A673 (cell line): ENCODE measurements around the gene EIF3F.

Source experiments
- EZH2 ChIP-seq: fragments of 200-600 bp; sonication (generic); IDR thresholded peaks from 2 replicates; pipeline ENCODE4 v1.6.1; 2017; ENCODE audit warnings: borderline replicate concordance, low read depth, mild to moderate bottlenecking, mixed read lengths, antibody characterized with exemption, low read length; ENCODE audit not compliant: poor library complexity, severe bottlenecking
- TF ChIP-seq, protein P1 (sequence below): fragments of 300-800, 200-600 bp; sonication (generic); conservative IDR thresholded peaks from 2 replicates; pipeline ENCODE4 v1.5.1; 2017; ENCODE audit warnings: low read depth, mild to moderate bottlenecking, antibody characterized with exemption, low read length, moderate library complexity, mixed read lengths

DNA sequence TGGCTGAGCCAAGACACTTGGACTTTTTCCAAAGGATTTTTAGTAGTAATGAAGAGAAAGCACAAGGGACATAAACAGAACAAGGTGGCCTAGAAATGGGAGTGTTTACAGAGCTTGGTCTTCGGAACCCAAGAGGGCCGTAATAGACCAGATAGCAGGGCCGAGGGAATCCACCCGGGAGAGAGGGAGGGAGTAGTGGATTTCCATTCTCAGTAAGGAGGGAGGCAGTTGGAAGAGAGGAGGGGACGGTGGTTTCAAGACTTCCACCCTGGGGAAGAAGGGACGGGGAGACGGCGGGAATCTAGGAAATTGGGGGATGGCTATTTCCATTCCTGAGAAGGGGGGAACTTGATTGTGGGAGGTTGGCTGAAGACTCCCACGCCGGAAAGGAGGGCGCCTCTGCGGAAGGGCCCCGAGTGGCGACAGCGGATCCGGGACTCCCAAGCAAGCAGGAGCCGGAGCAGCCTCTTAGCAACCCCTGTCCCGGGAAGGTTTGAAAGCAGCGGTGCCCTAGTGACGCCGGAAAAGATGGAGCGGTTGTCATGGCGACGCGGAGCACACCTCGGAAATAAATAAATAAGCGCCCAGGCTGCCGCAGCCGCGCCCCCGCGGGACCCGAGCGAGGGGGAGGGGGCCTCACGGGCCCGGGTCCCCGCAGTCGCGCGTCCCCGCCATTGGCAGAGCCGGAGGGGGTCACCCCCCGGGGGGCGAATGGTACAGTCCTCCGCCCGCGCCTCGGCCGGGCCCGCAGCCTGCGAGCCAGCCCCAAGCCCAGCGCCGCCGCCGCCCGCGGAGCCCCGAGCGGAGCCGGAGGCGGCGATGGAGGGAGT, 31.6 kb downstream of the EIF3F start:
- TF ChIP-seq, protein P1, sequence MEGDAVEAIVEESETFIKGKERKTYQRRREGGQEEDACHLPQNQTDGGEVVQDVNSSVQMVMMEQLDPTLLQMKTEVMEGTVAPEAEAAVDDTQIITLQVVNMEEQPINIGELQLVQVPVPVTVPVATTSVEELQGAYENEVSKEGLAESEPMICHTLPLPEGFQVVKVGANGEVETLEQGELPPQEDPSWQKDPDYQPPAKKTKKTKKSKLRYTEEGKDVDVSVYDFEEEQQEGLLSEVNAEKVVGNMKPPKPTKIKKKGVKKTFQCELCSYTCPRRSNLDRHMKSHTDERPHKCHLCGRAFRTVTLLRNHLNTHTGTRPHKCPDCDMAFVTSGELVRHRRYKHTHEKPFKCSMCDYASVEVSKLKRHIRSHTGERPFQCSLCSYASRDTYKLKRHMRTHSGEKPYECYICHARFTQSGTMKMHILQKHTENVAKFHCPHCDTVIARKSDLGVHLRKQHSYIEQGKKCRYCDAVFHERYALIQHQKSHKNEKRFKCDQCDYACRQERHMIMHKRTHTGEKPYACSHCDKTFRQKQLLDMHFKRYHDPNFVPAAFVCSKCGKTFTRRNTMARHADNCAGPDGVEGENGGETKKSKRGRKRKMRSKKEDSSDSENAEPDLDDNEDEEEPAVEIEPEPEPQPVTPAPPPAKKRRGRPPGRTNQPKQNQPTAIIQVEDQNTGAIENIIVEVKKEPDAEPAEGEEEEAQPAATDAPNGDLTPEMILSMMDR, result no peak
- TF ChIP-seq EZH2, result peak; percentile 33
